ENCODE measurements around the gene XPC.

Gene XPC

GRCh38 chr3:14204515-14205284 is 26.3 kb upstream of the XPC start:
- Histone ChIP-seq H3K27me3 (ENCODE audit: control insufficient read depth, insufficient read depth, low read length) (no peaks in the 10 kb centered on the region), H3K4me3 (ENCODE audit: low read length) (no peak overlapping the region), H3K9me3 (ENCODE audit: control insufficient read depth, low read depth, low read length) (no peaks in the 10 kb centered on the region), H3K9ac (ENCODE audit: low read length) (no peak overlapping the region), H3K36me3 (ENCODE audit: control insufficient read depth, low read depth, low read length) (no peaks in the 10 kb centered on the region), H3K27ac (ENCODE audit: low read length) (no peak overlapping the region), H3K4me1 (ENCODE audit: control insufficient read depth, low read depth, low read length) (no peaks in the 10 kb centered on the region)

DNA sequence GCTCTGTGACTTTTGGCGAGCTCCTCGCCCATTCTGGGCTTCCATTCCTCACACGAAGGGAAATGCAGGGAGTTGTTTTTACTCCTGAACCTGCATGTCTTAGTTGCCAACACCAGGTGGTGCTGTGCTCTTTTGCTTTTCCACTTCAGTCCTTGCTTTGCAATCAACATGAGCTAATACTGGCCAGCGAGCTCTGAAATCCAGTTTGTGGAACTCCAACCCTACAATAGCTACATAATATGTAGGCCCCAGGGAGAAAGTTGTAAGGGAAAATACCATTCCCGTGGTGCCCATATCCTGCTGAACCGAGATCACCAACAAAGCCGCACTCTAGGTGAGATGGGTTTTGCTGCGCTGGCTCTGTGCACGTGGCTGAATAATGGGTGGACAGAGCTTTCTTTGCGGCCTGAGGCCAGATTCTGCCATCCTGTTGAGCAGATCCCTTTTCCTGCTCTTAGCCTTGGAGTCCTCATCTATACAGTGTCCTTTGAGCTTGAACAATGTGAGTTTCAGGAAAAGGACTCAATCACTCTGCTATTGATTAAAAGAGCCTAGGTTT is 25.2 kb upstream of the XPC start:
- Histone ChIP-seq H3K9ac (ENCODE audit: low read length) (no peak overlapping the region), H3K27ac (ENCODE audit: low read length) (no peak overlapping the region), H3K4me3 (ENCODE audit: low read length) (no peak overlapping the region), H3K27me3 (ENCODE audit: control insufficient read depth, insufficient read depth, low read length) (no peaks in the 10 kb centered on the region), H3K4me1 (ENCODE audit: control insufficient read depth, low read depth, low read length) (no peaks in the 10 kb centered on the region), H3K9me3 (ENCODE audit: control insufficient read depth, low read depth, low read length) (no peaks in the 10 kb centered on the region), H3K36me3 (ENCODE audit: control insufficient read depth, low read depth, low read length) (peaks cover 7% of the 10 kb centered on the region)

- Histone ChIP-seq H3K9ac (ENCODE audit: low read length) (no peak overlapping the region), H3K4me1 (ENCODE audit: control insufficient read depth, low read depth, low read length) (no peaks in the 10 kb centered on the region), H3K27me3 (ENCODE audit: control insufficient read depth, insufficient read depth, low read length) (no peaks in the 10 kb centered on the region), H3K27ac (ENCODE audit: low read length) (no peak overlapping the region), H3K9me3 (ENCODE audit: control insufficient read depth, low read depth, low read length) (no peaks in the 10 kb centered on the region), H3K36me3 (ENCODE audit: control insufficient read depth, low read depth, low read length) (peaks cover 13% of the 10 kb centered on the region), H3K4me3 (ENCODE audit: low read length) (no peak overlapping the region)
Observed at GRCh38 chr3:14202874-14203520, 24.6 kb upstream of the XPC start.

DNA sequence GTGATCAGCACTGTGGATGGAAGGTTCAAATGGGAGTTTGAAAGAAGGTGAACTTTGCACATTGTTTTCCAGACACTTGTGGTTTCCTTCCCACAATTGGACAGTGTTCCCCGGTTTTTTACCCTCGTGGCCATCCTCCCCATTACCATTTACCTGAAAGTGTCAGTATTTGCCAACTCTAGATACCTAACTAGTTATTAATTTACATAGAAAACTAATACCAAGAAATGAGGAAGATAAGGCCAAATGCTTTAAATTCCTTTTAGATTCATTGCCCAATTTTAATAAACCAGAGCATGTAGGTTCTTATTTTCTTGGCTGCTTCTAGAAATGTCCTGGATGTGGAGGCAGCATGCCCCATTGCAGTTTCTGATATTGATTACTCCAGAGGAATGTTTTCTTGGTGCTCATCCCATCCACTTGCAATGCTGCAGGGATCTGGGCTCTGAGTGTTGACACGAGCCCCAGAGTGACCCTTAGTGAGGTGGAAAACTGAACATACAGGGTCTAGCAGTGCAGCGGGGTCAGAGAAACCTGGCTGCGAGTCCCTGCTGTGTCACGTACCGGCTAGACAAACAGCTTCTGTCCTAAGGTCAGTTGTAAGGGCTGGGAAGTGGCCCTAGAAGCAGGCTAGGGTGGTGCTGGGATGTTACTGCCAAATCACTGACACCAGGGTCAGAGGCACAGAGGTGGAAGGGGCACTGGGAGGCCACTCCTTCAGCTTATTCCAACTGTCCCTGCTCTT is 23.7 kb upstream of the XPC start:
- H3K27me3 ChIP-seq (ENCODE audit: control insufficient read depth, insufficient read depth, low read length): no peaks in the 10 kb centered on the region
- H3K9ac ChIP-seq (ENCODE audit: low read length): no peak overlapping the region
- H3K27ac ChIP-seq (ENCODE audit: low read length): no peak overlapping the region
- H3K4me3 ChIP-seq (ENCODE audit: low read length): no peak overlapping the region
- H3K9me3 ChIP-seq (ENCODE audit: control insufficient read depth, low read depth, low read length): no peaks in the 10 kb centered on the region
- no peaks in the 10 kb centered on the region for H3K4me1 ChIP-seq (ENCODE audit: control insufficient read depth, low read depth, low read length)
- H3K36me3 ChIP-seq (ENCODE audit: control insufficient read depth, low read depth, low read length): peaks cover 20% of the 10 kb centered on the region

- Histone ChIP-seq H3K4me1 (ENCODE audit: control insufficient read depth, low read depth, low read length) (no peaks in the 10 kb centered on the region), H3K9me3 (ENCODE audit: control insufficient read depth, low read depth, low read length) (no peaks in the 10 kb centered on the region), H3K27ac (ENCODE audit: low read length) (no peak overlapping the region), H3K4me3 (ENCODE audit: low read length) (no peak overlapping the region), H3K36me3 (ENCODE audit: control insufficient read depth, low read depth, low read length) (peaks cover 20% of the 10 kb centered on the region), H3K27me3 (ENCODE audit: control insufficient read depth, insufficient read depth, low read length) (no peaks in the 10 kb centered on the region), H3K9ac (ENCODE audit: low read length) (no peak overlapping the region)
Observed at GRCh38 chr3:14200841-14201240, 22.4 kb upstream of the XPC start.

DNA sequence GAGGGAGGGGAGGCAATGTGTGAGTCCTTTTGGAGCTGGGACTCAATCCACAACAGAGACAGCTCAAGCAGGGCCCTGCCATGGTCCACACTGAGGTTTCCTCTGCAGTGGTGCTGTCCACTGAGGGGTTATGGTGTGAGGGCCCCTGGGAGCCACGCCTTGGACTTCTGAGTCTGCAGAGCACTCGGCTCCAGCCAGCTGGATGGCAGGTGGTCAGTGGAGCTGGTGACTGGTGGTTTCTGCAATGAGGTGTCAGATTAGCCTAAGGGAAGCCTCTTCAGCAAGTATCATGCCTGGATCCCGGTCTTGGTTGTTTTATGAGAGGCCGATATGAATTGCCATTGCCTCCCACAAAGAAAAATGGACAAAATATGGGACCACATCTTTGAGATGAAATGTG is 21.9 kb upstream of the XPC start:
- no peak overlapping the region for H3K27ac ChIP-seq (ENCODE audit: low read length)
- peaks cover 20% of the 10 kb centered on the region for H3K36me3 ChIP-seq (ENCODE audit: control insufficient read depth, low read depth, low read length)
- H3K4me3 ChIP-seq (ENCODE audit: low read length): no peak overlapping the region
- no peaks in the 10 kb centered on the region for H3K9me3 ChIP-seq (ENCODE audit: control insufficient read depth, low read depth, low read length)
- H3K27me3 ChIP-seq (ENCODE audit: control insufficient read depth, insufficient read depth, low read length): no peaks in the 10 kb centered on the region
- no peak overlapping the region for H3K9ac ChIP-seq (ENCODE audit: low read length)
- H3K4me1 ChIP-seq (ENCODE audit: control insufficient read depth, low read depth, low read length): no peaks in the 10 kb centered on the region

DNA sequence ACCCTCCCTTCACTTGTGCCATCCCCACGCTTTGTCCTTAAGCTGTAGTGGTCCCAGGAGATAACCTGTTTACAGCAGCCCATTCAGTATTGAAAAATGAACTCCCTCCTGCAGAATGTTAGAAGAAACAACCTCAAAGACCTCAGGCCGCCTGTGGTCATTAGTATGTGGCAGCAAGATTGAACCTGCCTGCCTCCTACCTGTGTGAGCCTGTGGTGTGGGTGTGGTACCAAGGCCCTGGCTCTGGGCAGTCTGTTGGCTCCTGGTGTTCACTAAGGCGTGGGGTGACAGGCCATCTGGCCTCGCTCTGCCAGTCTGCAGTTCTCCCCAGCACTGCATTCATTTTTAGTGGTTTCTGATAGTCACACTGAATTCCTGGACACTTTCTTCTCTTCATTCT is 21.2 kb upstream of the XPC start:
- Histone ChIP-seq H3K4me3 (ENCODE audit: low read length) (no peak overlapping the region), H3K4me1 (ENCODE audit: control insufficient read depth, low read depth, low read length) (no peaks in the 10 kb centered on the region), H3K27me3 (ENCODE audit: control insufficient read depth, insufficient read depth, low read length) (no peaks in the 10 kb centered on the region), H3K36me3 (ENCODE audit: control insufficient read depth, low read depth, low read length) (peaks cover 20% of the 10 kb centered on the region), H3K27ac (ENCODE audit: low read length) (no peak overlapping the region), H3K9ac (ENCODE audit: low read length) (no peak overlapping the region), H3K9me3 (ENCODE audit: control insufficient read depth, low read depth, low read length) (no peaks in the 10 kb centered on the region)

- Histone ChIP-seq H3K4me1 (ENCODE audit: control insufficient read depth, low read depth, low read length) (no peaks in the 10 kb centered on the region), H3K27me3 (ENCODE audit: control insufficient read depth, insufficient read depth, low read length) (no peaks in the 10 kb centered on the region), H3K9ac (ENCODE audit: low read length) (no peak overlapping the region), H3K27ac (ENCODE audit: low read length) (no peak overlapping the region), H3K4me3 (ENCODE audit: low read length) (no peak overlapping the region), H3K9me3 (ENCODE audit: control insufficient read depth, low read depth, low read length) (no peaks in the 10 kb centered on the region), H3K36me3 (ENCODE audit: control insufficient read depth, low read depth, low read length) (peaks cover 20% of the 10 kb centered on the region)
Observed at GRCh38 chr3:14194865-14195264, 16.5 kb upstream of the XPC start.

GRCh38 chr3:14188041-14188754 is 9.8 kb upstream of the XPC start:
- H3K4me1 ChIP-seq (ENCODE audit: control insufficient read depth, low read depth, low read length): no peaks in the 10 kb centered on the region
- no peaks in the 10 kb centered on the region for H3K9me3 ChIP-seq (ENCODE audit: control insufficient read depth, low read depth, low read length)
- H3K36me3 ChIP-seq (ENCODE audit: control insufficient read depth, low read depth, low read length): peaks cover 31% of the 10 kb centered on the region
- no peak overlapping the region for H3K27ac ChIP-seq (ENCODE audit: low read length)
- no peak overlapping the region for H3K9ac ChIP-seq (ENCODE audit: low read length)
- H3K4me3 ChIP-seq (ENCODE audit: low read length): no peak overlapping the region
- no peaks in the 10 kb centered on the region for H3K27me3 ChIP-seq (ENCODE audit: control insufficient read depth, insufficient read depth, low read length)

DNA sequence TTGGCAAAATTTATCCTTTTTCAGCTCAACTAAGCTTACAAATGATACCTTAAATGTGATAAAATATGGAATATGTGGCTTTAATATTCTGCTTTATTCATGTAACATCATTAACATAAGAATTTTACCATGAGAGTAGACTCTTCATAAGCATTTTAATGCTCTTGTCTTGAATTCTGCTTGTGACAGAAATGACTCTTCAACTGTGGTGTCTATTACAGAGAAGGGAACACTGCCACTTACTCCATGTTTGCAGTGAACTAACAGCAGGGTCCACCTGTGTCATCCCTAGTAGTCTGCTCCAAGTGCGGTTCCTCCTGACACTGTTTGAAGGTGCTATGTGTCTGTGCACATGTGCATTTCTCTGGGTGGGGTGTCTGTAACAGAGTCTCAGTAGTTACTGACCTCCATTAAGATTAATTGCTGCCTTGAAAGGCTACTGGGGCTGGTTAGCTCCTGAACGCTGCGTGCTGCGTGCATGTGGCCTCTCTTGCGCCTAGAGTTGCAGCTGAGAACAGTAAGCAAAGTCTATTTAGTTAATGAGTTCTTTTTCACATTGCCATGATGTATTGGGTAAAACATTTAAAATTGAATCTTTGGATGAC is 8.6 kb upstream of the XPC start:
- H3K4me3 ChIP-seq (ENCODE audit: low read length): no peak overlapping the region
- no peaks in the 10 kb centered on the region for H3K4me1 ChIP-seq (ENCODE audit: control insufficient read depth, low read depth, low read length)
- no peaks in the 10 kb centered on the region for H3K27me3 ChIP-seq (ENCODE audit: control insufficient read depth, insufficient read depth, low read length)
- no peak overlapping the region for H3K9ac ChIP-seq (ENCODE audit: low read length)
- H3K36me3 ChIP-seq (ENCODE audit: control insufficient read depth, low read depth, low read length): peaks cover 41% of the 10 kb centered on the region
- no peak overlapping the region for H3K27ac ChIP-seq (ENCODE audit: low read length)
- no peaks in the 10 kb centered on the region for H3K9me3 ChIP-seq (ENCODE audit: control insufficient read depth, low read depth, low read length)

All from iPS-18a (cell line).